Fibroblast of skin of left biceps (primary cell): Measurements from ENCODE around the gene USP21.

ENCODE experiments used
- DNase-seq, 2 experiments: peaks; one replicate each; pipeline ENCODE4 v3.0.0-alpha.2; 2013; ENCODE audit warnings: low read depth in 2 of 2

USP21 gene

DNA sequence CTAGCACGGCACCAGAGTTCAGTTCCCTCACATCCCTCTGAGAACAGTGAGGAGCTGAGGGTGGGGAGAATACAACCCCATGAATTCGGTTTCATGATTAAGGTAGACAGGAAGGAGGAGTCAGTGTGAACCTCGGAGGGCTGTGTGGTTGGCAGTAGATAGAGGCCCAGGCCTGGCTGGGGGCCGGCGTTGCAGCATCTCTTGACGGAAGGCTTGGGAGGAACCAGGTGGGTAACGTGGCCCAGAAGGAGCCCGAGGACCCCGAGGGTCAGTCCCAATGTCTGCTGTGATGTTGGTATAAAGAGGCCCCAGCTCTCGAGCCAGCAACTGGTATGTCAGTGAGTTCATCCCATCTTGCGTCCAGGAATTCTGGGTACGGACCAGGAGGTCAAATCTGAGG lies 12.4 kb downstream of the USP21 start:
- no peak for DNase-seq

DNA sequence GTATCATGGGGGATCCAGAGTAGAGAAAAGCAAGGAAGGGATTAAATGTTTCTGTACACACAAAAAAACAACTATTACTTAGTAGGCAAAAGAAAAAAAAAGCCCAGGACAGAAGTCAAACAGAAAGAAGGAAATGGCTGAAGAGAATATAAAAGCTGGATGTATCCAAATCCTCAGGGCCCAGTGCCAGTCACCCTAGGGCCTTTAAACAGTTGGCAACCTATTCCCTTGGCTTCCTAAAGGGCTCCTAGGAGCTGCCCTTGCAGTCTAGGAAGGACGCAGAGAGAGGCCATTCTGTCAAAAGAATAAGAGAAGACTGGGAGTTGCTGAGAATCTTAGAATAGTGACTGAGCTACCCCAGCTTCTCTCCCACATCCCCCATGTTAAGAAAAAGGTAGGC lies 13.0 kb downstream of the USP21 start:
- DNase-seq: no peak

DNA sequence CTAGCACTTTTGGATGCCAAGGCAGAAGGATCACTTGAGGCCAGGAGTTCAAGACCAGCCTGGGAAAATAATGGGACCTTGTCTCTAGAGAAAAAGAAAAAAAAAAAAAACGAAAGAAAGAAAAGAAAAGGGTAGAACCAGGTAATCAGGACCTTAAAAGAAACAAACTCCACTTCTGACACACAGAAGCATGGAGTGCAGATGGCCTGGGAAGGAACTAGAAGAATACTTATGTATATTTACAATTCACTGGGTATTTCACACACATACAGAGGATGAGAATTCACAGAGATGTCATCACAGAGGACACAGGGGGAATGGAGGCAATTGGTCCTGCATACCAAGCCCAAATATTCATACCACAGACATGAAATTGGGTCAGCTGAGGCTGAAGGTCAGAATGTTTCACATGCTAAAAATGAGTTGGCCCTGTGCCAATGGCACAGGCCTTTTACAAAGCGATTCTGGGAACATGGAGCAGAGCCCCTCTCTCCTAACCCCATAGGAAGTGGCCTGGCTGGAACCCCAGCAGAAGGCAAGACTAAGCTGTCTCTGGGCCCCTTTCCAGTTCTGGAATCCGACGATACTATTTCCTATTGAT lies 13.6 kb downstream of the USP21 start:
- peak; percentile 91 to 94 for DNase-seq

DNA sequence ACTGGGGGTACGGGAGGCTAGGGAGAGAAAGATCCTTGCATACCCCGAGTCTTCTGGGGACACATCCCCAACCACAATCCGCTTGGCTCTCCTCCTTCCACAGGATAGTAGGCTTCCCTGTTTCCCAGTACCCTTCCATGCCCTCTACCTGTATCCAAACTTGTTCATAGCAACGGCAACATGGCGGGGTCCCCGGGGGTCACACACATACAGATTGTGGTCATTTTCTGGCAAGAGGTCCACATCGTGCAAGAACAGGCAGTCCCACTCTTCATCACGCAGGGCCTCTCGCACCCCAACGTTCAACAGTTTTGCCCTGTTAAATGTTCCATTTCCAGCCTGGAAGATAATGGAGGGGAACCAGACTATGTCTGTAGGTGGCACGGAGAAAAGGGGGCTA lies 14.4 kb downstream of the USP21 start:
- DNase-seq: no peak

DNA sequence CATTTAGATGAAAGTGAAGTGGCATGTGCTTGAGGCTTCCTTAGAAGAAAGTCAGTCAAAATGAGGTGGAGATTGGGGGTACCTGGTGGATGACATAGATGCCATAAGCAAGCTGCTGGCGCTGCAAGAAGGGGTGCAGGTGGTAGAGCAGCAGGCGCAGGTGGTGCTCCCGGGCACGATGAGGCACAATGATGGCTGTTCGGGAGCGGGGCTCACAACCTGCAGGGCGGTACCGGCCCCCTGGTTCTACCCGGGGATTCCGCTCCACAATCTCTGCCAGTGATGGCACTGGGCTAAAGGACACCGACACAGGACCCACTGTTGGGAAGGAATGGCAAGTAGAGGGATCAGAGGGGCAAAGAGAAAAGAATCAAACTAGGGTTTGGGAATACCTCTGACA lies 15.6 kb downstream of the USP21 start:
- DNase-seq: no peak

DNA sequence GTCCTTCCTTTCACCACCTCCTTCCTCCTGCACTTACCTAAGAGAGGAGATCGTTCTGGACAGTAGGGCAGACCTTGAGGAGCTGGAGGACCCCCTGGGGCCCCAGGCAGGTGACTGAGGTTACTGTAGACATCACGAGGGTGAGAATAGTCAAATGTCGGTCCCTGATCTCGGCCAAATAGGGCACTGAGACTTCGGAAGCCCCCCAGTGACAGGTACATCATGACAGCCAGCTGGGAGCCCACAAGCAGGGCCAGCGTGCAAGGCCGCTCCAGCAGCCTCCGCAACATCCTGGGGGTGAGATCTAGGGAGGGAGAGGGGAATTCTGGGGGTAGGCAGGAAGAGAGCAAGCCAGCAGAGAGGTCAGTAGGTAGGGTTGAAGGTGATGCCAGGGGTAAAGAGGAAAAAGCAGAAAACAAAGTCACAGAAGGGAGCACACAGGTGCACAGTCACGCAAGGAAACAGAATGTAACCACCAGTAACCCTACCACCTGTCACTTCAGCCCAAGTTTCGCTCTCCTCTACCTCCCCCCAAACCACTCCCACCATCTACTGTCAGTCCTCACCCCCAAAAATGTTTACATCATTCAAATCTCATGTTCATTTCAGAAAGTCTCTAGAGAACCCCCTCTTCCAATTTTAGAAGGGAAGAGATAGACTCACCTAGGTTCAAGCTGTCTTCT lies 16.6 kb downstream of the USP21 start:
- DNase-seq: no peak

DNA sequence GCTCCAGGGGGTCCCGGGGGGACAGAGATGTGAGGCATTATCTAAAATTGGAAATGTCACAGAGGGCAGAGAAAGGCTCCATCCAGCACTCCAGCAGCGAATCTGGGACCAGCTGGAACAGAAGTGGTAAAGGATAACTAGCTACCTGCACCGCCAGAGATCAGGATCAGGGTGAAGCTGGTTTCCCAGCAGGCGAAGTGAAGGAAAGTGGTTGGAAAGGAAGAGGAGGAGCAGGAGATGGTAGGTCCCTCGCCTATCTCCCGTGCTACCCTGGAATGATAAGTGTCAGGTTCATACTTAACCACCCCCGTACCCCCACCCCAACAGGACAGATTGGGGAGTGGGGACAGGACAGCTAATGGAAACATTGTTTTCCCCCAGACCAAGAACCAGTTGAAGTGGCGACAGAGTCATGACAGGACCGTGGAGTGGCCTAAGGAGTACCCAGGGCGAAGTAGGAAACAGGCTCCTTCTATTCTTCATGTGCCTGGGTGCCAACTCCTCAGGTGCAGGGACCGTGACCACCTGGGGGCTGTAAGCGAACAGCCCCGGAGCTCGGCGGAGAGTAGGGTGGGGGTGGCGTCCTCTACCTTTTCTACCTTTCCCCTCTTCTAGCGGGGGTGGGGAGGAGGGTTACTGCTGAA lies 17.3 kb downstream of the USP21 start:
- no peak for DNase-seq

DNA sequence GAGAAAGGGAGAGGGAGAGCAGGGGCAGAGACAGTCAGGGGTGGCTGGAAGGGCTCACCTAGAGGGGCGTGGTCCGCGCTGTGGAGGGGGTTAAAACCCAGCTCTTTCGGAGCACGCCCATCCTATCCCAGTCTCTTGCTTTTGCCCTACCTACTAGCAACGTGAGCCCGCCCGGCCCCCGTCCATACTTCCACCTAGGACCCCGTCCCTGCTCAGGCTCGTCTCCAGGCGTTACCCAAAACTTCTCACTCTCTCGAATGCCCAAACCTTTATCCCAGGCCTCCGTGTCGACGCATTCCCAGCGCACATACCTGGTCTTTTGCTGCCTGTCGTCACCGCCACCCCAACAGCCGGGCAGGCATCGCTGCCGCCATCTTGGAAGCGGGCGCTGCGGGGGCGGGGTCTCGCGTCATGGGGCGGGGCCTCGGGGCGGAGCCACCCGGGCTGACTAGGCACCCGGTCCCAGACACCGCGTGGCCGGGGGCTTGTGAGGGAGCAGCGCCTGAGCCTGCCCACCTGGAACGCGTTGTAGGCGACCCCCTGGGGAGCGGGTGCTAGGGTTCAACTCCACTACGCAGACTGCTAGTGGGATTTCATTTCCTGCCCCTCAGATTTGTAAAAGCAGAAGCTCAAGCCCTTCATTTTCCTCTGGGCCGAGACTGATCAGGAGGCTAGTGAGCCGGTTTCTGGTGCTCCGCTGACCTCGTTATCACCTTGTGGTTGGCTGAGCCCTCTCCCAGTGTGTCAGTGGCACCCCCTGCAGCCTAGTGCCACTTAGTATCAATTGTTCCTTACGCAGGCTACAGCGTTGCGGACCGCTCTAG lies 18.0 kb downstream of the USP21 start, which contains the start of gene B4GALT3:
Gene B4GALT3 (minus strand): TSS at position 396 of the 824 bp plus-strand sequence. CDS start 1,447 bp downstream, outside the sequence.
- no peak for DNase-seq

DNA sequence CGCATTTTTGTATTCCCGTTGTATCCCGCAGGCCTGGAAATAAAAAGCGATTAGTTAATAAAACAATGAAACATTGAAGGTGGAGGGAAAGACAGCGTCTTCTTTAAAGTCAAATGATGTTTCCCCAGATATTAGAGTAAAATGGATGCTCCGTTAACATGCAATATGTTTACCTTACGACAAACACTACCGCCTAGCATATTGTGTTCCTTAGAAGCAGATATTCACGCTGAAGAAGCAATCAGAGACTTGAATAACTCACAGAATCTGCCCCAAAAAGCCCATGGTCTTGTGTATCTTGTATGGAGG lies 18.6 kb downstream of the USP21 start:
- DNase-seq: no peak

DNA sequence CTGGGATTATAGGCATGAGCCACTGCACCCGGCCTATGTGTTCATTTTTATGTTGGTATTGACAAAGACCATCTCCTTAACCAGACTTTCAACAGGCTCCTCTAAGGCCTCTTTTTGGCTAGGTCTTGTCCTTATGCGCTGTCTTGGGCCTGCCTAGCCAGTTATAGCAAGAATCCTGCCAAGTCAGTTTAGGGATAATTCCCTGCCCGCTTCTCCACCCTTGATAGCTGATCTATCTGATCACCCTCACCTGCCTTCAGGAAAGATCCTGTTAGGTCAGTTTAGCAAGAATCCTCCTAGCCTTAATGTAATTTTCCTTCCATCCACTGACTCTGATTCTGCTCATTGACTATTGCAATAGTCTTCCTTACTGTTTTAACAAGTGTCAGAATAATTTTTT lies 20.4 kb downstream of the USP21 start:
- DNase-seq: no peak

DNA sequence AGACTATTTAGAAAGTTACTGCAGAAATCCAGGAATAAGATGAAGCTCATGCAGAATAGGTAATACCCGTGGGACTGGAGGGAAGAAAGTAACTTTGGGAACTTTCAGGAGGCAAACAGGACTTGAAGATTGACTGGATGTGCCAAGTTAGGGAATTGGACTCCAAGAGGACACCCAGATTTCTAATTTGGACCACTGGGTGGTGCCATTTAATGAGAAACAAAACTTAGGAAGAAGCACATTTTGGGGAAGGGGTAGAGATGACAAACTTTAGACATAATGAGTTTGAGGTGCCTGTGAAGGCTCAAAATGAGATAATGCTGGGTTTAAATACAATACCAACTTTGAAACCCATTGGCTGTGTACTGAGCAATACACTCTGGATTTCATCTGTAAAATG lies 21.3 kb downstream of the USP21 start:
- no peak for DNase-seq

DNA sequence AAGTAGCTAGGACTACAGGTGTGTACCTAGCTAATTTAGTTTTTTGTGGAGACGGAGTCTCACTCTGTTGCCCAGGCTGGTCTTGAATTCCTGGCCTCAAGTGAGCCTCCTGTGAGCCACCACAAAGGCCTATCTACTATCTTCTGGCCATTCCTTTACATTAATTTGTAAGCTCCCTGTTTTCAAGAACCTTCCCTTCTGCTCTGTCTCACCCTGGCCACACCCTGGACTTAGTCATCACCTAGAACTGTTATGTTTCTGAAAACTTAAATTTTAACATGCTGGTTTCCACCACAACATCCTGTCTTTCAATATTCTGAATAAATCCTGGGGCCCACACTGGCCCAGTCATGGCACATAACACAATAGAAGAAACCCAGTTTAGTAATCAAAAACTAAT lies 22.9 kb downstream of the USP21 start:
- DNase-seq: no peak

DNA sequence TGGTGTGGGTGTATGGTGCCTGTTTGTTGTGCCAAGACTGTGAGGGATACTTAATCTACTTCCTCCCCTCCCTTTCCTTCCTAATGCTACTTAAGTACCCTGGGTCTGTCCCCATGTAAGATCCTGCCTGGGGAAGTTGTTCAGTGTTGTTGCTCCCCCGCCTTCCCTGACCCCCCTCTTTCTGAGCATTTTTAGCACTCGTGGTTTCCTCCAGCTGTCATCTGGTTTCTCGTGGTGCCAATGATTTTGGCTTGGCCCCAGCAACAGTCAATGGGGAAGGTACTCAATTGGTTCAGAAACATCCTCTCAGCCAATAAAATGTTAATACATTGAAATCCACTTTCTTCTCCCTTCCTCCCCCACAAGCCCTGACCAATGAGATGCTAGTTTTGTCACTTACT lies 26.0 kb downstream of the USP21 start:
- DNase-seq: peak in 1 of 2 experiments; percentile 45

DNA sequence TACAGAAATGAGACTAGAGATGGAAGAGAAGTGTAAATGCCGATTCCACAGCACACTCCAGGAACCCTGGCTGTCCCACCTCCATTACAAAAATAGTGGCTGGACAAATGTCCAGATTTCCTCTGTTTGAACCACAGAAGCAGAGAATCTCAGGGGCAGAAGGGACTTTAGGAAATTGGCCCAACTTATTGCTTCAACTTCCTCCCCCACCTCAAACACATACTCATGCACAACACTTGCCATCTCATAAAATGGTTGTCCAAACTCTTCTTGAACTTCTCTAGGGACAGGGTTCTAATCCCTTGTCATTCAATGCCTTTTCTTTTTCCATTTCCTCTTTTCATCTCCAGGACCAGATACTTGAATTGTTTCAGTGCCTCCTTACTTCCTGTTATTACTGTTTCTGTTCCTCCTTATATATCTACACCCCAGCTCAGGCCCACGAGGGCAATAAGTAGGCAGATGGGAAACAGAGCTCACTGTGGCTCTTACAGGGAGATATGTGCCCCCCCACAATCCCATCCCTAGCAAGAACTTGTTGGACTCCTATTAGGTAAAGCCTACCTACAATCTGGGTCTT lies 26.5 kb downstream of the USP21 start:
- DNase-seq: no peak

DNA sequence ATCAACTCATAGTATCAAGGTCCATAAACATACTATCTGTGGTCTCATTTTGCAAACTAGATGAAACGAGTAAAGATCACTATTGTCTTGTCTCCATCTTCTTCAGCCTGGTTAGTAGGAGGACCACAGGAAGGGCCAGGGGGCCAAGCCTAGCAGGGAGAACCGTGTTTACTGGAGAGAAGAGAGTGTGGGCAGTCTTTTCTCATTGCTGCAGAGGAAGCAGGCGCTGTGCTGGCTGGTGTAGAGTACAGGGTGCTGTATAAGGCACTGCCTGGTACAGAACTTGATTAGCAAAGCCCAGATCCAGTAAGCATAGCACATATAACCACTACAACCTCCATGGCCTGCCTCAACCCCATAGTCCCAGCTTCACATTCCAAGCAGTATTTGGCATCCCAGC lies 28.0 kb downstream of the USP21 start:
- no peak for DNase-seq

DNA sequence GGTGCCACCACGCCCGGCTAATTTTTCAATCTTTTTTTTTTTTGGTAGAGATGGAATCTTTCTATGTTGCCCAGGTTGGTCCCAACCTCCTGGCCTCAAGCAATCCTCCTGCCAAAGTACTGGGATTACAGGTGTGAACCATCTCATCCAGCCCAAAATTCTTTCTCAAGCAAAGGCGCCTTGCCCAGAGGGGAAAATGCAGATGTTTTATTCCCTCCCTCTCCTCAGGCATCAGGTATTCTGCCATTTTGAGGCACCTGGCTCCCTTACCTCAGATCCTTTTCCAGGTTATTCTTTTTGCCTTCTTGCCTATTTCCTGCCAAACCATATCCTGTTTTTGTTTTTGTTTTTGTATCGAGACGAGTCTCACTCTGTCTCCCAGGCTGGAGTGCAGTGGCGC lies 29.1 kb downstream of the USP21 start:
- DNase-seq: no peak

DNA sequence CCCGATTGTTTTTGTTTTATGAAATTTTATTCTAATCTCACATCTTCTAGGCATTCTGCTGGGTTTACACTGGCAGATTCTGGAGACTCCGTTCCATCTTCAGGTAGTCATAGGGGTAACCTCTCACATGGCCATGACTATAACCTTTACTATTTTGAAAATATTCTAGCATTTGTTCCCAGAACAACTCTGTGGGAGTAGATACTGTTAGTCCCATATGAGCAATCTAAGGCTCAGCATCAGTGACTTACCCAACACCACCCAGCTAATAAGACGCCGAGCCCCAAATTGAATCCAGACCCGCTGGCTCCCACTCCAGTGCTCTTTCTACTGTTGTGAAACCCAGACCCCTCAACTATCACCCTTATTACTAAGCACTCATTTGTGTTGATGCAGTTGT lies 29.7 kb downstream of the USP21 start:
- DNase-seq: no peak

DNA sequence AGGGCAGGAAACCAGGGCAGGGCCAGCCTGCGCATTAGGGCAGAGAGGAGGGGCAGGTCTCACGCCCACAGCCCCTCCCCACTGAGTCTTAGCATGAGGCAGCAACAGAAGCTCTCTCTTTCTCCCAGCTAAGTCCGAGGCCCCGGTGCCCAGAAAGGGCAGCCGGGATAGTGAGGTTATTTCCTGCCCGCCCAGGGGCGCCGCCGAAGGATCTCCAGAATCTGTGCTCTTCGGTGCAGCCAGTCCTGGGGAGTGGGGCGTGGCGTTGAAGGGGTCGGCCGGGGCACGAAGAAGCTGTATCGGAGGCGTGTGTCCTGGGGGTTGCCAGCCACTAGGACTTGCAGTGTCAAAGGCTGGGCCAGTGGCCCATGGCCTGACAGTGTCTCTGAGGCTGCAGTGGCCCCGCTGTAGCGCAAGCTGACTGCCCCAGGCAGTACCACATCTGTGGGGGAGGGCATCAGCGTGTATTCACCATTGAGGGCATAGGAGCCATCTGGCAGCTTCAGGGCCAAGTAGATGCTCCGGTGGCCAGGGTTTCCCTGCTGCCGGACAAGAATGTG lies 31.7 kb downstream of the USP21 start:
- DNase-seq: no peak

DNA sequence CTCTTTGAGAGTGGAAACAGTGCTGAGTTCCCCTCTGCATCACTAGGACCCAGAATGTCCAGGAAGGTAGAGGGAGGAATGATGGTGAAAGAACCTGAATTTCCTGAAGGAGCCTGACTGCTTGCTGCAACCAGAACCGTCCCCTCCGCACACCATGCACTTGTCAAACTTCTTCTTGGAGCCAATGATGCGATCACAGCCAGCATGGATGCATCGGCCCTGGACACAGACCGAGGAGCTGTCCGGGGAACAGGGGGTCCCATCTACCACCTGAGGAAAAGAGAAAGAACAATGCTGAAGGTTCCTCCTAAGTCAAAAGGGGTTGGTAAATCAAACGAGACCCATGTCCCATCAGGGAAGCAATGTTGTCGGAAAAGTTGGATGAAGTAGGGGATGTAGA lies 32.7 kb downstream of the USP21 start:
- no peak for DNase-seq

DNA sequence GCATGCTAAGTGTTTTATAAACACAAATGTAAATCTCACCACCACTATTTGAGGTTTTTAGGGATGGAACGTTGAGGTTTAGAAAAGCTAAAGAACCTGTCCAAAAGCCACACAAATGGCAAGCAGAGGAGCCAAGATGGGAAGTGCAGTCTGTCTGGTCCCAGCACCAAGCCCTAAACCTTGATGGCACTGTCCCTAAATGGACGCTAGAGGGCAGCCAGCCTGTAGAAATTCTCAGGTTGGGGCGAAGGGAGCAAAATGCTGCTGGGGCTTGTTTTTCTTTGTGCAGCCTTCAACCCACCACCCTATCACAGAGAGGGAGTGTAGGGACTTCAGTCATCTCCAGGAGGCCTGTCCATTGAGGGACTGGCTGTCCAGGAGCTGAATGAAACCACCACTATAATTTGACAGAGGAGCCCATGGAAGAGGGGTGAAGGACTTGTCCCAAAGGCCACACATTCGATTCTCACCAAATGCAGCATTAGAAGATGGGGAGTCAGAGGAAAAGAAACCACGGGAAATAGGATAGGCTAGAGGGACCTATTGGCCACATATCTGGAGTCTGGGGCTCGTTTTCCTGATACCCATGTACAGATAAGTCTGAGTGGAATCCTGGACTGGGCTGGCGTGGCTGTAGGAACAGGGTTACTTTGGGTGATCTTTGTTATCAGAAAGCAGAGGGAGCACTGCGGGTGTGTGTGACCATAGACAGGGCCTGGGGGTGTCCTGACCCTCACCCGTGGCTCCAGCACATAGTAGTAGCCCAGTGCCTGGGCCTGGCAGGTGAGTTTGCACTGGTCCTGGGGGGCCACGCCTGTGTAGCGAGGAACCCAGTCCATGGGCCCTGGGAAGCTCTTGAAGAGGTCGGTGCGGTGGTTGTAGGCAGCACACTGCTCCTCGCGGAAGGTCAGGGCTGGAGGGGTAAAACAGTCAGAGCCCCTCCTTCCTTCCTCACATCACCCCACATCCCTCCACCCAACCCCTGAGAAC lies 33.5 kb downstream of the USP21 start:
- no peak for DNase-seq
